ENCODE measurements around the gene TENM4.

DNA sequence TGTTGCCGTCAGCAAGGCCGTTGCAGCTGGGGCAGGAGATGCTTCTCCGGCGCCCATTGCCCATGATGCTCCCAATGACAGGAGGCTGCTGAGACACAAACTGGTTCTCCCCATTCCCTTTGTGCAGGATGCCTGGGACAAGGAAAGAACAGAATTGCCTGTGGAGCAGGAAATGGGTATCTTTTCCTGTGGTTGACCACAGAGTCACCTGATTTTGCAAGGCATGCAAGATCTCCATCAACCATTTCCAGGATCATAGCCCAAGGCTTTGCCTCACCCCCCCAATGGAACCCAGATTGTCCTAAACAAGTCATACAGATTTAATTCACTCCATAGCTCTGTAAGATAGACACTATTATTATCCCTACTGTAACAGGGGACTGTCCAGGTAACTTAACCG is 718.0 kb downstream of the TENM4 start:
- TF ChIP-seq, protein P1, sequence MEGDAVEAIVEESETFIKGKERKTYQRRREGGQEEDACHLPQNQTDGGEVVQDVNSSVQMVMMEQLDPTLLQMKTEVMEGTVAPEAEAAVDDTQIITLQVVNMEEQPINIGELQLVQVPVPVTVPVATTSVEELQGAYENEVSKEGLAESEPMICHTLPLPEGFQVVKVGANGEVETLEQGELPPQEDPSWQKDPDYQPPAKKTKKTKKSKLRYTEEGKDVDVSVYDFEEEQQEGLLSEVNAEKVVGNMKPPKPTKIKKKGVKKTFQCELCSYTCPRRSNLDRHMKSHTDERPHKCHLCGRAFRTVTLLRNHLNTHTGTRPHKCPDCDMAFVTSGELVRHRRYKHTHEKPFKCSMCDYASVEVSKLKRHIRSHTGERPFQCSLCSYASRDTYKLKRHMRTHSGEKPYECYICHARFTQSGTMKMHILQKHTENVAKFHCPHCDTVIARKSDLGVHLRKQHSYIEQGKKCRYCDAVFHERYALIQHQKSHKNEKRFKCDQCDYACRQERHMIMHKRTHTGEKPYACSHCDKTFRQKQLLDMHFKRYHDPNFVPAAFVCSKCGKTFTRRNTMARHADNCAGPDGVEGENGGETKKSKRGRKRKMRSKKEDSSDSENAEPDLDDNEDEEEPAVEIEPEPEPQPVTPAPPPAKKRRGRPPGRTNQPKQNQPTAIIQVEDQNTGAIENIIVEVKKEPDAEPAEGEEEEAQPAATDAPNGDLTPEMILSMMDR (conservative IDR thresholded peaks at IDR 0.05; ENCODE audit: low read length), result no peak
- no peak for TF ChIP-seq EZH2phosphoT487 (IDR thresholded peaks at IDR 0.05; ENCODE audit: borderline replicate concordance, low read depth, low read length)
